OCI-LY7 (cell line): Measurements from ENCODE around the gene ANKS1B. TPM values are rescaled to one million over a fixed set of nuclear protein-coding genes. Genes with fewer than 3 reads are reported as not detected.

Experiments
- BruUV-seq: library from RNA; stranded (reverse); fragments of 400-500 nt; replicated peaks from 2 replicates; lab custom pipeline; 2021; lab: Mats Ljungman, UMichigan
- CTCF ChIA-PET: fragments of 300-600 bp; sonication (Branson Sonifier 250); formaldehyde crosslinking; loops from one replicate; lab custom pipeline; 2022; ENCODE audit warnings: antibody characterized with exemption; ENCODE audit not compliant: unreplicated experiment; lab: Charles Lee
- POLR2A ChIA-PET: fragments of 300-600 bp; sonication (Branson Sonifier 250); formaldehyde crosslinking; loops from one replicate; lab custom pipeline; 2022; ENCODE audit warnings: antibody characterized with exemption; lab: Charles Lee
- DNase-seq: peaks from one replicate; pipeline ENCODE4 v3.0.0-alpha.2; 2015; ENCODE audit warnings: low spot score
- H2AFZ ChIP-seq: fragments of 200-600 bp; sonication (generic), shearing (Covaris generic); 2 replicates; pipeline ENCODE4 v1.6.1; 2014; ENCODE audit warnings: mild to moderate bottlenecking, antibody characterized with exemption, low read length, moderate library complexity
- H3K27ac ChIP-seq: fragments of 200-600 bp; sonication (generic); 2 replicates; pipeline ENCODE4 v1.5.1; 2014; ENCODE audit warnings: mixed run types, low read depth, mild to moderate bottlenecking, moderate library complexity, low read length, inconsistent platforms; ENCODE audit not compliant: poor library complexity, severe bottlenecking
- H3K36me3 ChIP-seq: fragments of 200-600 bp; sonication (generic); 2 replicates; pipeline ENCODE4 v1.6.1; 2014; ENCODE audit warnings: mild to moderate bottlenecking, antibody characterized with exemption, low read length, moderate library complexity, mixed read lengths; ENCODE audit not compliant: insufficient read depth
- H3K4me1 ChIP-seq: fragments of 200-600 bp; sonication (generic); 2 replicates; pipeline ENCODE4 v1.5.1; 2014; ENCODE audit warnings: mild to moderate bottlenecking, low read length; ENCODE audit not compliant: insufficient read depth, poor library complexity, severe bottlenecking
- H3K4me2 ChIP-seq: fragments of 200-600 bp; sonication (generic); 2 replicates; pipeline ENCODE4 v1.6.1; 2014; ENCODE audit warnings: mild to moderate bottlenecking, low read length
- H3K4me3 ChIP-seq: fragments of 200-600 bp; sonication (generic); 2 replicates; pipeline ENCODE4 v1.5.1; 2014; ENCODE audit warnings: mild to moderate bottlenecking, low read depth, low read length; ENCODE audit not compliant: poor library complexity, severe bottlenecking
- H3K79me2 ChIP-seq: fragments of 200-600 bp; sonication (generic); 2 replicates; pipeline ENCODE4 v1.6.1; 2016; ENCODE audit warnings: low read depth, mild to moderate bottlenecking, low read length, moderate library complexity, mixed read lengths; ENCODE audit not compliant: insufficient read depth
- H3K9me2 ChIP-seq: fragments of 200-600 bp; sonication (generic); 2 replicates; pipeline ENCODE4 v1.6.1; 2016; ENCODE audit warnings: mild to moderate bottlenecking, low read length, mixed read lengths; ENCODE audit not compliant: insufficient read depth
- H3K9me3 ChIP-seq: fragments of 200-600 bp; sonication (generic); 2 replicates; pipeline ENCODE4 v1.6.1; 2014; ENCODE audit warnings: mild to moderate bottlenecking, mixed run types, low read length, mixed read lengths
- H4K20me1 ChIP-seq: fragments of 200-600 bp; sonication (generic); 2 replicates; pipeline ENCODE4 v1.6.1; 2014; ENCODE audit warnings: mild to moderate bottlenecking, antibody characterized with exemption, low read length, moderate library complexity, mixed read lengths; ENCODE audit not compliant: insufficient read depth
- CTCF ChIP-seq: fragments of 200-600 bp; sonication (generic); conservative IDR thresholded peaks from 2 replicates; pipeline ENCODE4 v1.5.1; 2014; ENCODE audit warnings: mild to moderate bottlenecking, antibody characterized with exemption, low read length, moderate library complexity, mixed read lengths
- EZH2phosphoT487 ChIP-seq: fragments of 200-600 bp; sonication (generic); IDR thresholded peaks from 2 replicates; pipeline ENCODE4 v1.6.1; 2018; ENCODE audit warnings: low read depth, borderline replicate concordance, mild to moderate bottlenecking, mixed run types, antibody characterized with exemption, low read length, moderate library complexity, mixed read lengths
- intact Hi-C: fragments of 100-400 bp; cut with micrococcal nuclease; formaldehyde crosslinking; loops from one replicate; pipeline ENCODE4 v1.10.0; 2022; ENCODE audit not compliant: unreplicated experiment
- total RNA-seq, 2 experiments: library from RNA; depleted of rRNA in 1 of 2; stranded (reverse); fragments of >200 nt in 1 of 2; shearing (Covaris generic) in 1 of 2; gene quantifications; 2 replicates each; pipeline ENCODE4 v1.2.3, GENCODE V29; 2014 to 2022

ANKS1B gene
- total RNA-seq, 2 experiments from 2014 or later: 2.9 to 6.0 TPM

- H3K9me3 ChIP-seq: peaks cover 26% of the 10 kb centered on the region
- BruUV-seq: no TSS peak
- POLR2A ChIA-PET: interaction anchor here (0.6 to 1.4 kb wide), 3 partner anchors 10 to 862 kb away, joined by 3 to 4 read pairs (median 3); no protein-coding TSS in a partner anchor
- intact Hi-C loops: no loop called here
- no peak overlapping the region for H3K27ac ChIP-seq
- H3K4me2 ChIP-seq: no peak overlapping the region
- CTCF ChIA-PET: interaction anchor here (0.6 kb wide), 1 partner anchor 10 kb away, joined by 3 read pairs; no protein-coding TSS in a partner anchor
- H3K4me3 ChIP-seq: no peak overlapping the region
- no peak for DNase-seq
- peaks cover 23% of the 10 kb centered on the region for H3K4me1 ChIP-seq
- no peaks in the 10 kb centered on the region for H3K79me2 ChIP-seq
- no peaks in the 10 kb centered on the region; the same call in 1 of the 2 replicates for H3K36me3 ChIP-seq
- no peak for TF ChIP-seq EZH2phosphoT487
- 0 out of 2 replicates have a peak, but pooled peaks have one; percentile 24 for TF ChIP-seq CTCF
- H2AFZ ChIP-seq: no peak overlapping the region
- H4K20me1 ChIP-seq: no peaks in the 10 kb centered on the region
- H3K9me2 ChIP-seq: no peaks in the 10 kb centered on the region
Measured at GRCh38 chr12:99287136-99287535, 697.6 kb downstream of the ANKS1B start.

- Histone ChIP-seq H3K4me2 (0 out of 2 replicates have a peak overlapping the region, but pooled peaks have one; percentile 59), H3K9me3 (peaks cover 2% of the 10 kb centered on the region; the same call in 1 of the 2 replicates), H3K36me3 (no peaks in the 10 kb centered on the region; the same call in 1 of the 2 replicates), H3K27ac (no peak overlapping the region), H3K9me2 (no peaks in the 10 kb centered on the region), H2AFZ (peak overlapping the region; percentile 78; the same call in 1 of the 2 replicates), H3K4me3 (no peak overlapping the region), H3K4me1 (peaks cover 38% of the 10 kb centered on the region), H3K79me2 (no peaks in the 10 kb centered on the region), H4K20me1 (no peaks in the 10 kb centered on the region)
- POLR2A ChIA-PET: interaction anchor here (0.6 to 1.9 kb wide), 5 partner anchors 13 to 149 kb away, joined by 3 to 5 read pairs (median 3); no protein-coding TSS in a partner anchor
- no peak for DNase-seq
- no TSS peak for BruUV-seq
- intact Hi-C loops: loop anchor here (5.0 kb wide), 1 partner anchor 108 kb away; no protein-coding TSS in a partner anchor
- CTCF ChIA-PET: no interaction called here
- TF ChIP-seq EZH2phosphoT487 (no peak), CTCF (no peak)
Measured at GRCh38 chr12:99284161-99284560, 700.6 kb downstream of the ANKS1B start.

- Histone ChIP-seq H2AFZ (peak overlapping the region; percentile 78; the same call in 1 of the 2 replicates), H3K27ac (peak overlapping the region; percentile 77), H3K36me3 (no peaks in the 10 kb centered on the region; the same call in 1 of the 2 replicates), H4K20me1 (no peaks in the 10 kb centered on the region), H3K79me2 (no peaks in the 10 kb centered on the region), H3K4me2 (peak overlapping the region; percentile 59), H3K4me3 (peak overlapping the region; percentile 33), H3K9me2 (no peaks in the 10 kb centered on the region), H3K9me3 (no peaks in the 10 kb centered on the region), H3K4me1 (peaks cover 38% of the 10 kb centered on the region)
- intact Hi-C loops: loop anchor here (5.0 kb wide), 1 partner anchor 110 kb away; no protein-coding TSS in a partner anchor
- ChIA-PET CTCF (no interaction called here), POLR2A (interaction anchor here (0.5 to 1.9 kb wide), 12 partner anchors 10 to 336 kb away, joined by 3 to 14 read pairs (median 3); no protein-coding TSS in a partner anchor)
- TF ChIP-seq CTCF: no peak
- TF ChIP-seq EZH2phosphoT487: no peak
- no peak for DNase-seq
- BruUV-seq: no TSS peak
Measured at GRCh38 chr12:99282624-99283023, 702.1 kb downstream of the ANKS1B start.
